HG02970 (cell line): Measurements from ENCODE around the gene EEFSEC.

ENCODE experiments used
- ATAC-seq: cut with Tn5 transposase; IDR thresholded peaks from one replicate; pipeline ENCODE4 v1.9.1; 2021; ENCODE audit warnings: mild to moderate bottlenecking, moderate library complexity, moderate number of reproducible peaks; ENCODE audit not compliant: unreplicated experiment, low FRiP score

Gene EEFSEC

DNA sequence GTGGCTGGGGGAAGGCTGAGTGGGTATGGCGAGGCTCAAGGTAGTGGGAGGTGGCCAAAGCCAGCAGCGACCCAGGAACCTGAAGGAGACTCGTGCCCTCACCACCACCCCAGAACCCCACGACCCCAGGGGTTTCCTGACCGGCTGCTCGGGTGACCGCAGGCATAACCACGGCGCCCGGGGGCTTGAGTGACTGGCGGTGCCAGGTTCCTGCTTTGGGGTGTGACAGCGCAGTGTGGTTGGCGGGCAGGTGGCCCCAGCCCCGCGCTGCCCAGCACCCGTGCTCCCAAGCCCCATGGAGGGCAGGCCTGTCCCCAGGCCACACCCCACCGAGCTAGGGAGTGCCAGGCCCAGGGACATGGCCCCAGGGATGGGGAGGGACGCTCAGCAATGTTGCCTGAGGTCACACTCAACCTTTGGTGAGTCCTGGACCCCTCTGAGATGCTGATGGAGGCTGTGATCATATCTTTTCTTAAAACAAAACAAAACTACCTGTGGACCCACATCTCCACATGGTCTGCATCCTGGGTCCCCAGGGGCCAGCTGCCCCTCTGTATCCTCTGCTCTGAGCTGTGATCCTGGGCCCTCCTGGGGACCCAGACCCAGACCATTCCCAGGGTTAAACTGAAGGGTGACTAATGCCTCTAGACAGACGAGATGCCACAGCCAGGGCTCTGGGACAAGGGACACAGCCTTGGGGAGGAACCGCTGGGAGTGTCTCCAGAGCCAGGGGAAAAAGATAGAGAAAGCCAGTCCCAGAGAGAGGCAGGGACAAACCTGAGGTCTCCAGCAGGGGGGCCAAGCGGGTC is 300.4 kb downstream of the EEFSEC start:
- no peak for ATAC-seq

DNA sequence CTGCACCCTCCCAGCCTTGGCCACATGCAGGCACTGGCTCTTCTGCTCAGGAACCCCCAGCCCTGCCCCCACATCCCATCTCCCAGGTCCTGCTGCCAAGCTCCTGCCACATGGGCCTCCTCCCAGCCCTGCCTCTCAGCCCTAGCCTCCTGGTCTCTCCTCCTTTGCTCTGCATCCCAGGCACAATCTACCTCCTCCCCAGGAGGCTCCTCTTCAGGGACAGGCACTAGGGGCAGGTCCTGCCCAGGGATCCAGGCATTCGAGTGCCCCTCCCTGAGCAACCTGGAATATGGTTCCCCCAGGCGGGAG is 301.0 kb downstream of the EEFSEC start:
- ATAC-seq: no peak

DNA sequence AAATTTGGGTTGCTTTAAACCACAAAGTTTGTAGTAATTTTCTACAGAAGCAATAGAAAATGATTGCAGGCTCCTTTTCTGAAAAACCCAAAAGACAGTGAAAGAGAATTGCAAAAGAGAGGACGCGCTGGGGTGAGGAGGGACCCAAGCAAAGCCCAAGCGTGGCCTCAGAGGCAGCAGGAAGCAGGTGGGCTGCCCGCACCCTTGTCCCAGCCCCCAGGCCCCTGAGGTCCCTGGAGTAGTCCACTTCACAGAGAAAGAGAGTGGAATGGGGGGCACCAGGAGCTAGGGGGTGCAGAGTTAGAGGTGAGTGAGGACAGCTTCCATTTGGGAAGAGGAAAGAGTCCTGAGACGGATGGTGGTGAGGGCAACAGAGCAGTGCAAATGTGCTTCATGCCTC is 301.8 kb downstream of the EEFSEC start:
- ATAC-seq: no peak

- ATAC-seq: no peak
These were observed 302.8 kb downstream of the EEFSEC start for GRCh38 chr3:128455786-128456748.

GRCh38 chr3:128456776-128457715 is 303.8 kb downstream of the EEFSEC start:
- ATAC-seq: no peak

- ATAC-seq: no peak
These were observed 304.7 kb downstream of the EEFSEC start for GRCh38 chr3:128457937-128458336.
